Large intestine (tissue), 3 donors: ENCODE measurements around the gene GNG4. TPM values are rescaled to one million over a fixed set of nuclear protein-coding genes. Genes with fewer than 3 reads are reported as not detected.

Experiments used
- DNase-seq, 2 donors: peaks; one replicate each; pipeline versions ENCODE4 v3.0.0 to v3.0.0-alpha.2; 2013
- H3K27ac ChIP-seq: one replicate; pipeline ENCODE4 v1.5.1; 2013; ENCODE audit warnings: low read length
- H3K27me3 ChIP-seq: 2 replicates; pipeline ENCODE4 v1.6.1; 2013; ENCODE audit warnings: low read length; ENCODE audit not compliant: control insufficient read depth, insufficient read depth
- H3K36me3 ChIP-seq: 2 replicates; pipeline ENCODE4 v1.6.1; 2013; ENCODE audit warnings: low read length; ENCODE audit not compliant: control insufficient read depth, insufficient read depth
- H3K4me1 ChIP-seq: one replicate; pipeline ENCODE4 v1.6.1; 2013; ENCODE audit warnings: low read length; ENCODE audit not compliant: control insufficient read depth, insufficient read depth
- H3K4me3 ChIP-seq: one replicate; pipeline ENCODE4 v1.5.1; 2013; ENCODE audit warnings: low read length
- H3K9me3 ChIP-seq: one replicate; pipeline ENCODE4 v1.6.1; 2013; ENCODE audit warnings: mild to moderate bottlenecking, low read depth, low read length, moderate library complexity; ENCODE audit not compliant: control insufficient read depth
- WGBS: methylation state at CpG from one replicate; pipeline ENCODE4 v1.1.5; 2013; ENCODE audit warnings: low lambda C conversion rate; ENCODE audit not compliant: insufficient coverage; 5-methylcytosine and 5-hydroxymethylcytosine counted together
- polyA plus RNA-seq: library from polyadenylated mRNA; unstranded; fragments of 120-200 nt; gene quantifications from one replicate; pipeline ENCODE4 v1.2.1, GENCODE V29; 2013

GNG4 gene
- polyA plus RNA-seq, 1 donor = 41.6 TPM

GRCh38 chr1:235567812-235568503, 81.6 kb downstream of the GNG4 start:
- no peaks in the 10 kb centered on the region for H3K9me3 ChIP-seq
- no peak overlapping the region for H3K4me3 ChIP-seq
- no peak for DNase-seq
- H3K4me1 ChIP-seq = no peaks in the 10 kb centered on the region
- no CpG with 5 or more reads among the region's 7 CpGs for WGBS
- no peak overlapping the region for H3K27ac ChIP-seq
- H3K36me3 ChIP-seq = no peaks in the 10 kb centered on the region
- H3K27me3 ChIP-seq = no peaks in the 10 kb centered on the region

DNA sequence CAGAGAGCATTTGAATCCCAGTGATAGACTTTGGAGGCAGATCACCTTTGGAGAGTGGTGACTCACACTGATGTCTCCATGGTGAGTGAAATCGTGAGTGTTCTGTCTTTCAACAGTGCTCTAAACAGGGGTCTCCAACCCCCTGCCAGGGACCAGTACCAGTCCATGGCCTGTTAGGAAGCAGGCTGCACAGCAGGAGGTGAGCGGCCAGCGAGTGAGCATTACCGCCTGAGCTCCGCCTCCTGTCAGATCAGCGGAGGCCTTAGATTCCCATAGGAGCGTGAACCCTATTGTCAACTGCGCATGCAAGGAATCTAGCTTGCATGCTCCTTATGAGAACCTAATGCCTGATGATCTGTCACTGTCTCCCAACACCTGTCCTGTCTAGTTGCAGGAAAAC, 83.5 kb downstream of the GNG4 start:
- H3K4me3 ChIP-seq = no peak overlapping the region

DNA sequence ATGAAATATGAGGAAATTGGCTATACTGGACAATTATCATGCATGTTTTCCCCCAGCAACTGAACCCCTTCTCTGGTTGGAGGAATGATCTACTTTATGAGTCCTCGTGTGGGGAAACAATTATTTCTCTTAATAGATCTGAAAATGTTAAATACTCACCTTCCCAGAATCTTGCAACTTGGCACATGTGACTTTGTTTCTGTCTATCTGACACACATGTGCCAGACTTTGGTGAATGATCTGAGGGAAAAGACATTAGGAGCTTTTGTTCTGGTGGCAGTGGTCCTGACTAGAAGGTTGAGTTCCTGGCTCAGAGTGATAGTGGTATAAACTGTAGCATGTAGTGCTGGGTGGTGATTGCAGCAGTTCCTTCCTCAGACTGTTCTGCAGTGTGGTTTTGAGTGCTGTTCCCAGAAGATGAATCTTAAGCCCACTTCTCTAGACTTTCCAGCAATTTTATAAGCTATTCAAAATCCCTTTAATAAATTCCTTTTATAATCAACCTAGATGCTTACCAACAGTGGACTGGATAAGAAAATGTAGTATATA, 86.0 kb downstream of the GNG4 start:
- no peak for DNase-seq
- no peaks in the 10 kb centered on the region for H3K36me3 ChIP-seq
- WGBS = no CpG with 5 or more reads among the region's 1 CpG

More for the DNA sequence above, 83.5 kb downstream of the GNG4 start:
- no peak for DNase-seq
- H3K27me3 ChIP-seq = no peaks in the 10 kb centered on the region
- no peaks in the 10 kb centered on the region for H3K4me1 ChIP-seq
- no peaks in the 10 kb centered on the region for H3K36me3 ChIP-seq
- no peak overlapping the region for H3K27ac ChIP-seq
- no CpG with 5 or more reads among the region's 8 CpGs for WGBS
- H3K9me3 ChIP-seq = no peaks in the 10 kb centered on the region

DNA sequence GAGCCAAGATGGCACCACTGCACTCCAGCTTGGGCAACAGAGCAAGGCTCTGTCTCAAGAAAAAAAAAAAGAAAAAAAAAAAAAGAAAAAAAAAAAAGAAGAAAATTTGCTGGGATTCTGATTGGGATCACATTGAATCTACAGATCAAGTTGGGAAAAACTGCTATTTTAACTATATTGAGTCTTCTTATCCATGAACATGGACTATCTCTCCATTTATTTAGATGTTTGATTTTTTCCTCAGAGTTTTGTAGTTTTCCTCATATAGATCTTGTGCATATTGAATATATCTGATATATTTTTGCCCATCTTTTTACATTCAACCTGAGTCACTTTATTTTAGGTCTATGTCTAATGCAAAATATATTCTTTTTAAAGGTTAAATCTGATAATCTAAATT, 87.0 kb downstream of the GNG4 start:
- H3K9me3 ChIP-seq = no peaks in the 10 kb centered on the region

More for the DNA sequence above, 86.0 kb downstream of the GNG4 start:
- Histone ChIP-seq H3K9me3 (no peaks in the 10 kb centered on the region), H3K27me3 (no peaks in the 10 kb centered on the region), H3K27ac (no peak overlapping the region), H3K4me1 (no peaks in the 10 kb centered on the region), H3K4me3 (no peak overlapping the region)

GRCh38 chr1:235558621-235559169, 90.9 kb downstream of the GNG4 start:
- WGBS = 70% methylated on average over 2 of the region's 6 CpGs
- Histone ChIP-seq H3K36me3 (no peaks in the 10 kb centered on the region), H3K27me3 (no peaks in the 10 kb centered on the region), H3K27ac (no peak overlapping the region), H3K9me3 (no peaks in the 10 kb centered on the region), H3K4me3 (no peak overlapping the region), H3K4me1 (no peaks in the 10 kb centered on the region)
- DNase-seq = no peak

More for the DNA sequence above, 87.0 kb downstream of the GNG4 start:
- no peak overlapping the region for H3K4me3 ChIP-seq
- H3K27me3 ChIP-seq = no peaks in the 10 kb centered on the region
- DNase-seq = no peak
- H3K4me1 ChIP-seq = no peaks in the 10 kb centered on the region
- no peaks in the 10 kb centered on the region for H3K36me3 ChIP-seq
- no peak overlapping the region for H3K27ac ChIP-seq

- no peak for DNase-seq
- no peaks in the 10 kb centered on the region for H3K9me3 ChIP-seq
- WGBS = no CpG with 5 or more reads among the region's 8 CpGs
These were observed 92.1 kb downstream of the GNG4 start for GRCh38 chr1:235557495-235557894.

DNA sequence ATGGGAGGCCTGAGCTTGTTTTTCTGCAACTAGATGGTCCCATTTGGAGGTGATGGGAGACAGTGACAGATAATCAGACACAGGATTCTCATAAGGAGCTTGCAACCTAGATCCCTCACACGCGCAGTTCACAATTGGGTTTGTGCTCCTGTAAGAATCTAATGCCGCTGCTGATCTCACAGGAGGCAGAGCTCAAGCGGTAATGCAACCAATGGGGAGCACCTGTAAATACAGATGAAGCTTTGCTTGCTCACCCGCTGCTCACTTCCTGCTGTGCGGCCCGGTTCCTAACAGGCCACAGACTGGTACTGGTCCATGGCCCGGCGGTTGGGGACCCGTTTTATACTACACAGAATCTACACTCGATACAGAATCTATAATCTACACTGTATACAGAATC, 92.8 kb downstream of the GNG4 start:
- DNase-seq = no peak
- WGBS = no CpG with 5 or more reads among the region's 11 CpGs
- Histone ChIP-seq H3K36me3 (no peaks in the 10 kb centered on the region), H3K4me1 (no peaks in the 10 kb centered on the region), H3K9me3 (no peaks in the 10 kb centered on the region), H3K27me3 (no peaks in the 10 kb centered on the region), H3K4me3 (no peak overlapping the region), H3K27ac (no peak overlapping the region)

More at GRCh38 chr1:235557495-235557894, 92.1 kb downstream of the GNG4 start:
- Histone ChIP-seq H3K36me3 (no peaks in the 10 kb centered on the region), H3K4me1 (no peaks in the 10 kb centered on the region), H3K27ac (no peak overlapping the region), H3K4me3 (no peak overlapping the region), H3K27me3 (no peaks in the 10 kb centered on the region)

DNA sequence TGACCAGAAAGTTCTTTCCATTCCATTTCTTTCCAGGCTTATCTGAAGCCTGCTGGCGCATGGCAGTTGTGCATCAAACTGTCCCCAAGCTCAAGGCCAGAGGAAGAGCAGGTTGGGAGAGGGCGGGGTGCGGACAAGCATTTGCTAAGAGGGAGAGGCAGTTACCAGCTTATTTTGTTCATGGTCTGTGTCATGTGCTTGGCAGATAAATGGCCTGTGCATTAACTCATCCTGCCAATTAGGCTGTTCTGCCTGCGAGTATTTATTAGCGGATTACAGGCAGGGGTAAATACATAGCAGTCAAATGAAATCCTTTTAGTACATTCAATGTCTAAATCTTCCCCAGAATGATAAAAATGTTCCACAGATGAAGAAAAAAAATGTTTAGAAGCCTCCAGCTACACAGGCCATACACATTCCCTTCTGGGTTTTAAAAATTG, 96.5 kb downstream of the GNG4 start:
- 80% methylated on average over 2 of the region's 5 CpGs for WGBS
- Histone ChIP-seq H3K4me3 (no peak overlapping the region), H3K27me3 (no peaks in the 10 kb centered on the region), H3K9me3 (no peaks in the 10 kb centered on the region), H3K27ac (no peak overlapping the region), H3K4me1 (no peaks in the 10 kb centered on the region), H3K36me3 (no peaks in the 10 kb centered on the region)
- peak; percentile 9 to 12 for DNase-seq

- Histone ChIP-seq H3K36me3 (no peaks in the 10 kb centered on the region), H3K27ac (no peak overlapping the region), H3K4me1 (no peaks in the 10 kb centered on the region), H3K27me3 (no peaks in the 10 kb centered on the region), H3K4me3 (no peak overlapping the region), H3K9me3 (no peaks in the 10 kb centered on the region)
- DNase-seq = no peak
- no CpG with 5 or more reads among the region's 10 CpGs for WGBS
These were observed 97.4 kb downstream of the GNG4 start for GRCh38 chr1:235552146-235552716.

DNA sequence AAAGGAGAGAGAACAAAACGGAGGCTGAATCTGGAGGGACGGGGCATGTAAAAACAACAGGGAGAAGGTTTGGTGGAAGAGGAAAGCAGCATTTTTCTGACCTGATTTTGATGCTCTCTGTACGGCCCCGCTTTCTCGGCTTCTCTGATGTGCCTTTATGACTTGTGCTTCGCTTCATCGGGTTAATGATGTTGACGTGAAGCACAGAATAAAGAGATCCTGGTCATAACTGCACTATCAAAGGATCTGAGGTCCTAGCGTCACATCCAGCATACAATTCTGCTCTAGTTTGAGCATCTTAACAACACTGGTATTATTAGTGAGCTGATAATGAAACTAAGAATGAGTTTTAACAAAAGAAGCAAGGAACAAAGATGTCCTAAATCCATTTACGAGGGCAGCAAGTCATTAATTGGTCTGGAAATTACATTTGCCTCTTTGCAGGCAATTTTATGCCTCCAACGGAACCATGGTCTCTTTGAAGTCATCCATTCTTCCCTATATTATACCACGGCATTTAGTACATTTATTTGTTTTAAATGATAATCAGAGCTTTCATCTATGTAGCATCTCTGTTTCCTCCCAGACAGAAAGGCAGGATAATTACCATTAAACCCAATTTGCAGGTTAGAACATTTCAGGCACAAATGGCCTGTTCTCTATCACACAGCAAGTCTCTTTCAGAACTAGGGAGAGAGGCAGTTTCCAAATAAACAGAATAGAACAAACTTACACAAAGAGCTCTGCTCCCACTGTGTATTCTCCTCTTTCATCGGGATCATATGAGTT, 100.0 kb downstream of the GNG4 start:
- no peaks in the 10 kb centered on the region for H3K9me3 ChIP-seq
- H3K4me1 ChIP-seq = no peaks in the 10 kb centered on the region
- DNase-seq = no peak
- no peak overlapping the region for H3K27ac ChIP-seq
- H3K27me3 ChIP-seq = no peaks in the 10 kb centered on the region
- H3K36me3 ChIP-seq = no peaks in the 10 kb centered on the region
- WGBS = 51% methylated on average over 5 of the region's 13 CpGs
- H3K4me3 ChIP-seq = no peak overlapping the region
